Endothelial cell of umbilical vein (primary cell): ENCODE data around the gene PPM1N. TPM values are rescaled to one million over a fixed set of nuclear protein-coding genes. Genes with fewer than 3 reads are reported as not detected.

Experiments
- BruUV-seq: library from RNA; stranded (reverse); fragments of 400-500 nt; replicated peaks from 2 replicates; lab custom pipeline; 2021; lab: Mats Ljungman, UMichigan
- CTCF ChIA-PET: fragments of 300-600, 350-600 bp; sonication (Branson Sonifier 250); formaldehyde crosslinking; loops from one replicate; lab custom pipeline; 2021; ENCODE audit warnings: antibody characterized with exemption, inconsistent platforms; lab: Charles Lee
- POLR2A ChIA-PET: fragments of 300-600, 350-600 bp; sonication (Branson Sonifier 250); formaldehyde crosslinking; loops from one replicate; lab custom pipeline; 2021; ENCODE audit warnings: antibody characterized with exemption, inconsistent platforms; lab: Charles Lee
- DNase-seq: peaks from one replicate; pipeline ENCODE4 v3.0.0-alpha.2; 2011; ENCODE audit warnings: low read depth, low spot score
- FAIRE-seq: peaks from 2 replicates; lab custom pipeline; 2011; peaks lifted over from hg19 to GRCh38; lab: Jason Lieb, UNC
- H2AFZ ChIP-seq: 2 replicates; pipeline ENCODE4 v1.6.0; 2012; ENCODE audit warnings: low read depth, low read length, control low read depth, inconsistent platforms
- H3K27ac ChIP-seq: 2 replicates; pipeline ENCODE4 v1.5.1; 2011; ENCODE audit warnings: low read depth, mild to moderate bottlenecking, control low read depth, low read length, moderate library complexity; ENCODE audit not compliant: insufficient read depth
- H3K27me3 ChIP-seq, 2 experiments: 2 replicates each; pipeline versions ENCODE4 v1.6.0 to v1.6.1; 2011; ENCODE audit warnings: low read length in 2 of 2, mixed read lengths in 1 of 2; ENCODE audit not compliant: control insufficient read depth in 2 of 2, insufficient read depth in 2 of 2
- H3K36me3 ChIP-seq, 2 experiments: 2 replicates in 1 of 2; 3 replicates in 1 of 2; pipeline ENCODE4 v1.5.1; 2011; ENCODE audit warnings: low read length in 2 of 2, mild to moderate bottlenecking in 1 of 2, moderate library complexity in 1 of 2; ENCODE audit not compliant: control insufficient read depth in 2 of 2, insufficient read depth in 2 of 2; ENCODE audit errors: extremely low read depth in 1 of 2
- H3K4me1 ChIP-seq: 3 replicates; pipeline ENCODE4 v1.5.1; 2011; ENCODE audit warnings: mild to moderate bottlenecking, low read length; ENCODE audit not compliant: control insufficient read depth, insufficient read depth; ENCODE audit errors: extremely low read depth
- H3K4me2 ChIP-seq: 2 replicates; pipeline ENCODE4 v1.6.1; 2011; ENCODE audit warnings: low read length, control low read depth, mixed read lengths; ENCODE audit not compliant: insufficient read depth
- H3K4me3 ChIP-seq, 3 experiments: fragments of 200-600 bp in 1 of 3; sonication (generic), shearing (Covaris generic) in 1 of 3; replicated peaks in 1 of 3; 2 replicates each; pipeline ENCODE4 v1.5.1; 2011 to 2016; ENCODE audit warnings: control low read depth in 3 of 3, low read length in 3 of 3, mild to moderate bottlenecking in 2 of 3, inconsistent platforms in 1 of 3, low read depth in 1 of 3, moderate library complexity in 1 of 3; ENCODE audit not compliant: insufficient read depth in 1 of 3
- H3K79me2 ChIP-seq: 2 replicates; pipeline ENCODE4 v1.6.0; 2012; ENCODE audit warnings: low read length, inconsistent platforms; ENCODE audit not compliant: control insufficient read depth, insufficient read depth
- H3K9ac ChIP-seq: replicated peaks from 2 replicates; pipeline ENCODE3; 2011; ENCODE audit warnings: low read length, control low read depth; ENCODE audit not compliant: insufficient read depth; ENCODE audit errors: extremely low read depth
- H3K9me1 ChIP-seq: replicated peaks from 3 replicates; pipeline ENCODE4 v1.6.0; 2011; ENCODE audit warnings: mild to moderate bottlenecking, low read length; ENCODE audit not compliant: control insufficient read depth, insufficient read depth; ENCODE audit errors: extremely low read depth
- H3K9me3 ChIP-seq: replicated peaks from 2 replicates; pipeline ENCODE4 v1.5.1; 2012; ENCODE audit warnings: low read length, inconsistent platforms; ENCODE audit not compliant: control insufficient read depth, insufficient read depth
- H4K20me1 ChIP-seq: replicated peaks from 2 replicates; pipeline ENCODE3; 2011; ENCODE audit warnings: mild to moderate bottlenecking, low read length; ENCODE audit not compliant: control insufficient read depth, insufficient read depth; ENCODE audit errors: extremely low read depth
- CTCF ChIP-seq, 2 donors: IDR thresholded peaks; 1 replicate in 1 of 2; 2 replicates in 1 of 2; pipeline ENCODE4 v1.5.1; 2011; ENCODE audit warnings: low read length in 2 of 2, mild to moderate bottlenecking in 2 of 2, moderate library complexity in 2 of 2, control low read depth in 1 of 2, inconsistent platforms in 1 of 2, low read depth in 1 of 2; ENCODE audit not compliant: insufficient read depth in 1 of 2; ENCODE audit errors: extremely low read depth in 1 of 2
- EZH2 ChIP-seq: IDR thresholded peaks from 2 replicates; pipeline ENCODE4 v1.6.1; 2012; ENCODE audit warnings: borderline replicate concordance, low read depth, mild to moderate bottlenecking, moderate library complexity, low read length, inconsistent platforms; ENCODE audit not compliant: severe bottlenecking
- FOS ChIP-seq: IDR thresholded peaks from 2 replicates; pipeline ENCODE4 v1.6.1; 2011; ENCODE audit warnings: mild to moderate bottlenecking, low read length, moderate library complexity, borderline replicate concordance; ENCODE audit not compliant: insufficient read depth
- GATA2 ChIP-seq: IDR thresholded peaks from 2 replicates; pipeline ENCODE4 v1.7.0; 2011; ENCODE audit warnings: low read depth, mild to moderate bottlenecking, moderate library complexity, mixed read lengths, low read length; ENCODE audit not compliant: insufficient read length, insufficient read depth
- JUN ChIP-seq: IDR thresholded peaks from 2 replicates; pipeline ENCODE4 v1.6.1; 2011; ENCODE audit warnings: borderline replicate concordance, low read depth; ENCODE audit not compliant: insufficient read length, insufficient read depth
- MAX ChIP-seq: IDR thresholded peaks from 2 replicates; pipeline ENCODE4 v1.6.1; 2011; ENCODE audit not compliant: insufficient read depth, insufficient read length
- MYC ChIP-seq: IDR thresholded peaks from one replicate; pipeline ENCODE4 v1.6.1; 2011; ENCODE audit warnings: mild to moderate bottlenecking, low read depth, low read length
- POLR2A ChIP-seq: IDR thresholded peaks from 2 replicates; pipeline ENCODE4 v1.6.1; 2012; ENCODE audit warnings: low read depth, mild to moderate bottlenecking, control low read depth, low read length
- POLR2AphosphoS5 ChIP-seq: IDR thresholded peaks from 2 replicates; pipeline ENCODE4 v1.6.1; 2012; ENCODE audit warnings: low read depth, mild to moderate bottlenecking, control low read depth, low read length, moderate library complexity; ENCODE audit not compliant: insufficient read depth
- dilution Hi-C: fragments of 300-500 bp; cut with MboI; formaldehyde crosslinking; loops from one replicate; pipeline ENCODE4 v1.15.0; 2019; ENCODE audit warnings: low sequenced_read_pairs; ENCODE audit not compliant: extremely low pct_ligation_motif_present
- intact Hi-C: fragments of 100-400 bp; cut with micrococcal nuclease; formaldehyde crosslinking; loops from one replicate; pipeline ENCODE4 v1.10.0; 2022
- polyA plus RNA-seq, 4 experiments: library from polyadenylated mRNA; depleted of rRNA in 3 of 4; stranded (reverse) in 3 of 4; unstranded in 1 of 4; fragments of >200 nt; gene quantifications; 2 replicates each; pipeline versions ENCODE4 v1.2.1 to v1.2.3, GENCODE V29; 2011 to 2012; ENCODE audit warnings: missing spikeins in 1 of 4
- total RNA-seq: library from RNA; stranded (reverse); gene quantifications from 2 replicates; pipeline ENCODE4 v1.2.3, GENCODE V29; 2021

PPM1N gene
- total and polyA plus RNA-seq, 2 donors (not counting 3 experiments of a cell fraction or from before 2014, with no cell fraction given), result 0.40 to 0.48 TPM

GRCh38 chr19:45524575-45525129 lies 26.4 kb downstream of the PPM1N start:
- CTCF ChIA-PET, result interaction anchor here (1.3 to 2.9 kb wide), 2 partner anchors 34 to 118 kb away, joined by 6 to 13 read pairs; no protein-coding TSS in a partner anchor
- no peak for DNase-seq
- no TSS peak for BruUV-seq
- no peak overlapping the region for H3K4me2 ChIP-seq
- intact Hi-C loops (no loop called here), dilution Hi-C loops (no loop called here)
- no peak overlapping the region for H3K4me3 ChIP-seq
- H3K79me2 ChIP-seq, result peaks cover 1% of the 10 kb centered on the region
- no peak overlapping the region for H2AFZ ChIP-seq
- no peaks in the 10 kb centered on the region for H3K27me3 ChIP-seq
- H3K36me3 ChIP-seq, result peaks cover 12 to 33% of the 10 kb centered on the region in 2 experiments
- no peaks in the 10 kb centered on the region for H4K20me1 ChIP-seq
- no peak overlapping the region for H3K27ac ChIP-seq
- no peak for TF ChIP-seq MAX
- no peak for TF ChIP-seq GATA2
- no peak for TF ChIP-seq JUN
- no peak for TF ChIP-seq POLR2A
- no peak for TF ChIP-seq CTCF (IDR thresholded peaks at IDR 0.05; ENCODE audit: extremely low read depth in 1 of 2, insufficient read depth in 1 of 2, low read depth in 1 of 2, low read length in 2 of 2)
- TF ChIP-seq POLR2AphosphoS5, result no peak
- no peak for TF ChIP-seq FOS
- TF ChIP-seq EZH2, result no peak
- no peak for TF ChIP-seq MYC
- H3K9me1 ChIP-seq, result no peaks in the 10 kb centered on the region
- POLR2A ChIA-PET, result no interaction called here
- FAIRE-seq, result no peak
- no peaks in the 10 kb centered on the region for H3K4me1 ChIP-seq
- no peak overlapping the region for H3K9ac ChIP-seq
- no peaks in the 10 kb centered on the region for H3K9me3 ChIP-seq
